GM18526 (cell line): Measurements from ENCODE around the gene KISS1R.

Experiments used
- POLR2A ChIP-seq: IDR thresholded peaks from 3 replicates; pipeline ENCODE4 v1.6.1; 2011; ENCODE audit not compliant: insufficient read length; ENCODE audit errors: extremely low read depth

The KISS1R gene

GRCh38 chr19:917323-918151, at the start of gene KISS1R:
TSS of gene KISS1R (plus strand) at chr19:917333. CDS start at chr19:917503, 170 bp downstream.
- TF ChIP-seq POLR2A = no peak

GRCh38 chr19:867855-868457, 49.2 kb upstream of the KISS1R start:
- no peak for TF ChIP-seq POLR2A

GRCh38 chr19:868458-869244, 48.5 kb upstream of the KISS1R start:
- no peak for TF ChIP-seq POLR2A

- no peak for TF ChIP-seq POLR2A
Measured at GRCh38 chr19:869245-870177, 47.6 kb upstream of the KISS1R start.

- TF ChIP-seq POLR2A = no peak
Measured at GRCh38 chr19:870314-870713, 46.8 kb upstream of the KISS1R start.

GRCh38 chr19:870963-871401, 46.2 kb upstream of the KISS1R start:
- no peak for TF ChIP-seq POLR2A

GRCh38 chr19:871446-872265, 45.5 kb upstream of the KISS1R start:
- no peak for TF ChIP-seq POLR2A

- no peak for TF ChIP-seq POLR2A
Measured at GRCh38 chr19:872266-872951, 44.7 kb upstream of the KISS1R start.

GRCh38 chr19:873084-873483, 44.0 kb upstream of the KISS1R start:
- no peak for TF ChIP-seq POLR2A

GRCh38 chr19:873561-874041, 43.5 kb upstream of the KISS1R start:
- no peak for TF ChIP-seq POLR2A

- TF ChIP-seq POLR2A = no peak
Measured at GRCh38 chr19:875265-875879, 41.8 kb upstream of the KISS1R start.

- no peak for TF ChIP-seq POLR2A
Measured at GRCh38 chr19:876089-876488, 41.0 kb upstream of the KISS1R start.
